ENCODE results near the gene ATOSA. TPM values are rescaled to one million over a fixed set of nuclear protein-coding genes. Genes with fewer than 3 reads are reported as not detected.

Gene ATOSA
- total RNA-seq, 1 experiment from 2014 or later: 5.8 TPM

DNA sequence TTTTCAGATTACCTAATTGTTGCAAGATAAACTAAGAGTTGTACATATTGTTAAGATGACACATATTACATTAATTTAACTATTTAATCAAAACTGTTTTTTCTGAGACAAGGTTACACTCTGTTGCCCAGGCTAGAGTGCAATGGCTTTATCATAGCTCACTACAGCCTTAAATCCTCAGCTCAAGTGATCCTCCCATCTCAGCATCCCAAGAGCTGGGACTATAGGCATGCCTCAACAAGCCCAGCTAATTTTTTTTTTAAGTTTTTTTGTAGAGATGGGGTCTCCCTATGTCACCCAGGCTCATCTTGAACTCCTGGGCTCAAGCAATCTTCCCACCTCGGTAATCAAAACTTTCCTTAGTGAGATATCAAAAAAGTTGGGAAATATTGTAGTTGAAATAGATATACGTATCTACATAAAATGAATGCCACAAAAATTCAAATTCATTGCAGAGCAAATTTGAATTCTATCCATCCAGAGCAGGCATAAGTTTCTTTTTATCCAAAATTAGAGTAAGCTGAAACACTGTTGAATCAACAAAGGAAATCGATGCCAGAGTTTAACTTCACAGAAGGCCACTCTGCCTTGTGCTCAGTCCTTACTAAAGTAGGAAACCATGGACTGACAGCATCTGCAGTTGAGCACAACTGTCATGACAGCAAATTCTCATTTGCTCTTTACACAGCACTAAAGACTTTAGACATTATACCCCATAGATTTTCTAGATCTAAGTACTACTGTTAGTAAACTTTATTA lies 15.5 kb downstream of the ATOSA start:
- WGBS (ENCODE audit: extremely low coverage, insufficient read length, low lambda C conversion rate): no CpG with 5 or more reads among the region's 3 CpGs
- no peak overlapping the region; a peak in 1 of 7 replicates for H3K27ac Mint-ChIP-seq
- TF ChIP-seq, protein P1, sequence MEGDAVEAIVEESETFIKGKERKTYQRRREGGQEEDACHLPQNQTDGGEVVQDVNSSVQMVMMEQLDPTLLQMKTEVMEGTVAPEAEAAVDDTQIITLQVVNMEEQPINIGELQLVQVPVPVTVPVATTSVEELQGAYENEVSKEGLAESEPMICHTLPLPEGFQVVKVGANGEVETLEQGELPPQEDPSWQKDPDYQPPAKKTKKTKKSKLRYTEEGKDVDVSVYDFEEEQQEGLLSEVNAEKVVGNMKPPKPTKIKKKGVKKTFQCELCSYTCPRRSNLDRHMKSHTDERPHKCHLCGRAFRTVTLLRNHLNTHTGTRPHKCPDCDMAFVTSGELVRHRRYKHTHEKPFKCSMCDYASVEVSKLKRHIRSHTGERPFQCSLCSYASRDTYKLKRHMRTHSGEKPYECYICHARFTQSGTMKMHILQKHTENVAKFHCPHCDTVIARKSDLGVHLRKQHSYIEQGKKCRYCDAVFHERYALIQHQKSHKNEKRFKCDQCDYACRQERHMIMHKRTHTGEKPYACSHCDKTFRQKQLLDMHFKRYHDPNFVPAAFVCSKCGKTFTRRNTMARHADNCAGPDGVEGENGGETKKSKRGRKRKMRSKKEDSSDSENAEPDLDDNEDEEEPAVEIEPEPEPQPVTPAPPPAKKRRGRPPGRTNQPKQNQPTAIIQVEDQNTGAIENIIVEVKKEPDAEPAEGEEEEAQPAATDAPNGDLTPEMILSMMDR (conservative IDR thresholded peaks at IDR 0.05): no peak

More for the DNA sequence above, 15.5 kb downstream of the ATOSA start:
- Histone ChIP-seq H3K79me2 (ENCODE audit: insufficient read depth, low read length) (no peaks in the 10 kb centered on the region), H2AFZ (ENCODE audit: low read length) (no peak overlapping the region), H3K23ac (ENCODE audit: insufficient read length, low read depth, low read length) (no peak overlapping the region), H4K5ac (ENCODE audit: insufficient read length, low read depth, low read length) (no peak overlapping the region), H2BK120ac (ENCODE audit: low read depth, low read length, poor library complexity, severe bottlenecking) (no peak overlapping the region), H3K4me1 (ENCODE audit: insufficient read depth, low read length) (no peaks in the 10 kb centered on the region), H3K79me1 (ENCODE audit: insufficient read depth, low read depth, low read length, poor library complexity, severe bottlenecking) (no peaks in the 10 kb centered on the region), H4K20me1 (ENCODE audit: control insufficient read depth, insufficient read depth, insufficient read length) (no peaks in the 10 kb centered on the region), H3K27ac (ENCODE audit: insufficient read length, low read depth, low read length) (no peak overlapping the region), H4K8ac (replicated peaks; ENCODE audit: insufficient read length, low read depth, low read length) (no peak overlapping the region), H2AK5ac (ENCODE audit: insufficient read length, low read length) (no peak overlapping the region), H3K4ac (ENCODE audit: low read depth, low read length) (no peak overlapping the region), H2BK12ac (ENCODE audit: insufficient read length, low read depth, low read length) (no peak overlapping the region), H3K23me2 (ENCODE audit: insufficient read length, low read depth, low read length, poor library complexity, severe bottlenecking) (no peaks in the 10 kb centered on the region), H2BK15ac (ENCODE audit: low read depth, low read length) (no peak overlapping the region), H3K56ac (ENCODE audit: insufficient read length, low read depth, low read length) (no peak overlapping the region), H3K9me3 (ENCODE audit: control insufficient read depth, low read depth, low read length) (no peaks in the 10 kb centered on the region), H3K4me2 (ENCODE audit: insufficient read depth, insufficient read length, low read length) (no peak overlapping the region), H2BK5ac (ENCODE audit: insufficient read length, low read length) (no peak overlapping the region), H2BK20ac (ENCODE audit: low read depth, low read length, poor library complexity, severe bottlenecking) (no peak overlapping the region), H3K18ac (ENCODE audit: insufficient read length, low read depth, low read length) (no peak overlapping the region), H3K14ac (ENCODE audit: insufficient read depth, low read length) (no peak overlapping the region), H4K91ac (ENCODE audit: insufficient read length, low read depth, low read length) (no peak overlapping the region), H3K27me3 (ENCODE audit: insufficient read depth, low read length) (no peaks in the 10 kb centered on the region), H3T11ph (ENCODE audit: low read length) (no peak overlapping the region), H3K9ac (ENCODE audit: extremely low read depth, insufficient read length, low read length) (no peak overlapping the region)
- H3K4me1 Mint-ChIP-seq: peaks cover 0 to 3% of the 10 kb centered on the region in 2 experiments; a peak in 2 of 4 replicates
- no peak overlapping the region for H3K4me3 Mint-ChIP-seq
- H3K36me3 Mint-ChIP-seq (ENCODE audit: insufficient read depth in 1 of 3, low read depth in 3 of 3): no peaks in the 10 kb centered on the region
- no peaks in the 10 kb centered on the region for H3K9me3 Mint-ChIP-seq
- no peaks in the 10 kb centered on the region for H3K27me3 Mint-ChIP-seq (ENCODE audit: low read depth)
- DNase-seq: no peak
